Measurements from ENCODE around the gene COPS7B. TPM values are rescaled to one million over a fixed set of nuclear protein-coding genes. Genes with fewer than 3 reads are reported as not detected.

COPS7B gene
- total RNA-seq, 1 experiment from 2014 or later: 41.5 TPM

DNA sequence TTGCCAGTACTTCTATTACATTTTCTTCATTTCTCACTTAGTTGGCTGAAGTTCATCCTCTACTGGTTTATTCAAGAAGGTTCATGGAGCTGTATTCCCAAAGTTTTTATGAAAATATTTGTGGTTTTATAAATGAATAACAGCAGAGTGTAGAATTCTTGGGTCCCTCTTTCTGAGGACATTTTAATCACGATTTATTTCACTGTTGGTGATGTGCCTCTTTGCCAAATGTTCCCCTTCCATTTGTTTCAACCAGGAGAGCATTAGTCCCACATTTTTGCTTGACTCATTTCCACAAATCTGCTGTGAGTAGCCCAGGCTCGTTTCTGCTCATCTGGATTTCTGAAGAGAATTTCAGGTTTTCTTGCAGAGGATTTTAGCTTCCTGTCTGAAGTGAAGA is 20.8 kb downstream of the COPS7B start:
- DNase-seq (ENCODE audit: unreplicated experiment): no peak
- no peak for TF ChIP-seq CTCF (IDR thresholded peaks at IDR 0.05; ENCODE audit: unreplicated experiment)
- no TSS peak for BruUV-seq (replicated peaks)
- H3K4me3 Mint-ChIP-seq (ENCODE audit: unreplicated experiment): no peak overlapping the region
- CTCF ChIA-PET: interaction anchor here (1.1 to 1.7 kb wide), 2 partner anchors 8 to 45 kb away, joined by 3 to 6 read pairs; no protein-coding TSS in a partner anchor
- POLR2A ChIA-PET: interaction anchor here (0.8 kb wide), 1 partner anchor 25 kb away, joined by 3 read pairs; no protein-coding TSS in a partner anchor
- H3K27me3 Mint-ChIP-seq (ENCODE audit: insufficient read depth, unreplicated experiment): no peaks in the 10 kb centered on the region
- no peaks in the 10 kb centered on the region for H3K9me3 Mint-ChIP-seq (ENCODE audit: unreplicated experiment)
- intact Hi-C loops (cut with micrococcal nuclease): no loop called here
- H3K27ac Mint-ChIP-seq (ENCODE audit: low read depth, unreplicated experiment): no peak overlapping the region
- H3K36me3 Mint-ChIP-seq (ENCODE audit: insufficient read depth, unreplicated experiment): peaks cover 44% of the 10 kb centered on the region
- peaks cover 5% of the 10 kb centered on the region for H3K4me1 Mint-ChIP-seq (ENCODE audit: insufficient read depth, unreplicated experiment)

GRCh38 chr2:231810905-231811304 is 24.7 kb downstream of the COPS7B start:
- DNase-seq (ENCODE audit: unreplicated experiment): peak; percentile 12
- H3K4me1 Mint-ChIP-seq (ENCODE audit: insufficient read depth, unreplicated experiment): peaks cover 5% of the 10 kb centered on the region
- no TSS peak for BruUV-seq (replicated peaks)
- H3K9me3 Mint-ChIP-seq (ENCODE audit: unreplicated experiment): no peaks in the 10 kb centered on the region
- no peak overlapping the region for H3K4me3 Mint-ChIP-seq (ENCODE audit: unreplicated experiment)
- intact Hi-C loops (cut with micrococcal nuclease): no loop called here
- H3K36me3 Mint-ChIP-seq (ENCODE audit: insufficient read depth, unreplicated experiment): peaks cover 31% of the 10 kb centered on the region
- H3K27me3 Mint-ChIP-seq (ENCODE audit: insufficient read depth, unreplicated experiment): no peaks in the 10 kb centered on the region
- H3K27ac Mint-ChIP-seq (ENCODE audit: low read depth, unreplicated experiment): no peak overlapping the region
- POLR2A ChIA-PET: no interaction called here
- CTCF ChIA-PET: no interaction called here
- TF ChIP-seq CTCF (IDR thresholded peaks at IDR 0.05; ENCODE audit: unreplicated experiment): no peak

GRCh38 chr2:231816327-231817026 is 30.2 kb downstream of the COPS7B start:
- TF ChIP-seq CTCF (IDR thresholded peaks at IDR 0.05; ENCODE audit: unreplicated experiment): no peak
- H3K27me3 Mint-ChIP-seq (ENCODE audit: insufficient read depth, unreplicated experiment): no peaks in the 10 kb centered on the region
- H3K9me3 Mint-ChIP-seq (ENCODE audit: unreplicated experiment): no peaks in the 10 kb centered on the region
- POLR2A ChIA-PET: no interaction called here
- no peak for DNase-seq (ENCODE audit: unreplicated experiment)
- intact Hi-C loops (cut with micrococcal nuclease): no loop called here
- no peak overlapping the region for H3K27ac Mint-ChIP-seq (ENCODE audit: low read depth, unreplicated experiment)
- H3K4me3 Mint-ChIP-seq (ENCODE audit: unreplicated experiment): no peak overlapping the region
- CTCF ChIA-PET: interaction anchor here (0.5 to 1.6 kb wide), 3 partner anchors 16 to 91 kb away, joined by 4 to 10 read pairs (median 5); no protein-coding TSS in a partner anchor
- BruUV-seq (replicated peaks): no TSS peak
- no peaks in the 10 kb centered on the region for H3K4me1 Mint-ChIP-seq (ENCODE audit: insufficient read depth, unreplicated experiment)
- H3K36me3 Mint-ChIP-seq (ENCODE audit: insufficient read depth, unreplicated experiment): peaks cover 7% of the 10 kb centered on the region

- POLR2A ChIA-PET: no interaction called here
- Mint-ChIP-seq H3K4me3 (ENCODE audit: unreplicated experiment) (no peak overlapping the region), H3K9me3 (ENCODE audit: unreplicated experiment) (no peaks in the 10 kb centered on the region), H3K36me3 (ENCODE audit: insufficient read depth, unreplicated experiment) (peaks cover 6% of the 10 kb centered on the region), H3K27ac (ENCODE audit: low read depth, unreplicated experiment) (no peak overlapping the region), H3K4me1 (ENCODE audit: insufficient read depth, unreplicated experiment) (no peaks in the 10 kb centered on the region), H3K27me3 (ENCODE audit: insufficient read depth, unreplicated experiment) (no peaks in the 10 kb centered on the region)
- TF ChIP-seq CTCF (IDR thresholded peaks at IDR 0.05; ENCODE audit: unreplicated experiment): no peak
- intact Hi-C loops (cut with micrococcal nuclease): no loop called here
- BruUV-seq (replicated peaks): no TSS peak
- CTCF ChIA-PET: no interaction called here
- no peak for DNase-seq (ENCODE audit: unreplicated experiment)
Observed at GRCh38 chr2:231819447-231820042, 33.3 kb downstream of the COPS7B start.
